ENCODE results near the gene ELAC1.

GRCh38 chr18:51028201-51028805 lies 60.5 kb downstream of the ELAC1 start:
- TF ChIP-seq CTCF (IDR thresholded peaks at IDR 0.05) (no peak), POLR2A (IDR thresholded peaks at IDR 0.05) (no peak)

Measured in body of pancreas (tissue), 4 donors.